A673 (cell line): Measurements from ENCODE around the gene TMOD3. TPM values are rescaled to one million over a fixed set of nuclear protein-coding genes. Genes with fewer than 3 reads are reported as not detected.
A peak's percentile ranks its signal among the peaks of the same experiment; 100 is the strongest.

Experiments
- BruUV-seq: library from RNA; stranded (reverse); fragments of 400-500 nt; replicated peaks from 2 replicates; lab custom pipeline; 2021; lab: Mats Ljungman, UMichigan
- CTCF ChIA-PET: fragments of 300-600 bp; sonication (Branson Sonifier 250); formaldehyde crosslinking; loops from one replicate; lab custom pipeline; 2022; ENCODE audit warnings: antibody characterized with exemption; lab: Charles Lee
- POLR2A ChIA-PET: fragments of 300-600 bp; sonication (Branson Sonifier 250); formaldehyde crosslinking; loops from one replicate; lab custom pipeline; 2022; ENCODE audit warnings: antibody characterized with exemption; ENCODE audit not compliant: low non-redundant PET; lab: Charles Lee
- DNase-seq: peaks from one replicate; pipeline ENCODE4 v3.0.0-alpha.2; 2015; ENCODE audit warnings: low spot score
- H3K27ac ChIP-seq: fragments of 200-600 bp; sonication (generic); 2 replicates; pipeline ENCODE4 v1.5.1; 2016; ENCODE audit warnings: mixed run types, low read depth, mild to moderate bottlenecking, mixed read lengths, antibody characterized with exemption, low read length; ENCODE audit not compliant: poor library complexity, severe bottlenecking
- H3K27me3 ChIP-seq: fragments of 200-600 bp; sonication (generic); replicated peaks from 2 replicates; pipeline ENCODE4 v1.6.1; 2017; ENCODE audit warnings: mixed run types, low read depth, mild to moderate bottlenecking, mixed read lengths, antibody characterized with exemption, low read length; ENCODE audit not compliant: insufficient read depth, poor library complexity
- H3K36me3 ChIP-seq: fragments of 200-600 bp; sonication (generic); 2 replicates; pipeline ENCODE4 v1.6.1; 2016; ENCODE audit warnings: mixed run types, mild to moderate bottlenecking, mixed read lengths, antibody characterized with exemption, low read length; ENCODE audit not compliant: insufficient read depth, poor library complexity, severe bottlenecking
- H3K4me1 ChIP-seq: fragments of 200-600 bp; sonication (generic); 2 replicates; pipeline ENCODE4 v1.6.1; 2017; ENCODE audit warnings: mixed run types, mild to moderate bottlenecking, mixed read lengths, antibody characterized with exemption, low read length; ENCODE audit not compliant: insufficient read depth, poor library complexity, severe bottlenecking
- H3K4me3 ChIP-seq: fragments of 200-600 bp; sonication (generic); 2 replicates; pipeline ENCODE4 v1.5.1; 2016; ENCODE audit warnings: low read depth, mixed run types, mild to moderate bottlenecking, mixed read lengths, low read length; ENCODE audit not compliant: poor library complexity, severe bottlenecking
- H3K9me3 ChIP-seq: fragments of 200-600 bp; sonication (generic); 2 replicates; pipeline ENCODE4 v1.6.1; 2016; ENCODE audit warnings: mixed run types, low read depth, mild to moderate bottlenecking, mixed read lengths, antibody characterized with exemption, low read length; ENCODE audit not compliant: poor library complexity, severe bottlenecking
- EZH2 ChIP-seq: fragments of 200-600 bp; sonication (generic); IDR thresholded peaks from 2 replicates; pipeline ENCODE4 v1.6.1; 2017; ENCODE audit warnings: borderline replicate concordance, low read depth, mild to moderate bottlenecking, mixed read lengths, antibody characterized with exemption, low read length; ENCODE audit not compliant: poor library complexity, severe bottlenecking
- intact Hi-C: fragments of 100-400 bp; cut with micrococcal nuclease; formaldehyde crosslinking; loops from one replicate; pipeline ENCODE4 v1.10.0; 2022; ENCODE audit not compliant: unreplicated experiment
- total RNA-seq: library from RNA; stranded (reverse); gene quantifications from 2 replicates; pipeline ENCODE4 v1.2.3, GENCODE V29; 2021
- TF ChIP-seq, protein P1 (sequence below): fragments of 300-800, 200-600 bp; sonication (generic); conservative IDR thresholded peaks from 2 replicates; pipeline ENCODE4 v1.5.1; 2017; ENCODE audit warnings: low read depth, mild to moderate bottlenecking, antibody characterized with exemption, low read length, moderate library complexity, mixed read lengths

Gene TMOD3
- total RNA-seq, 1 experiment from 2014 or later = 66.6 TPM

DNA sequence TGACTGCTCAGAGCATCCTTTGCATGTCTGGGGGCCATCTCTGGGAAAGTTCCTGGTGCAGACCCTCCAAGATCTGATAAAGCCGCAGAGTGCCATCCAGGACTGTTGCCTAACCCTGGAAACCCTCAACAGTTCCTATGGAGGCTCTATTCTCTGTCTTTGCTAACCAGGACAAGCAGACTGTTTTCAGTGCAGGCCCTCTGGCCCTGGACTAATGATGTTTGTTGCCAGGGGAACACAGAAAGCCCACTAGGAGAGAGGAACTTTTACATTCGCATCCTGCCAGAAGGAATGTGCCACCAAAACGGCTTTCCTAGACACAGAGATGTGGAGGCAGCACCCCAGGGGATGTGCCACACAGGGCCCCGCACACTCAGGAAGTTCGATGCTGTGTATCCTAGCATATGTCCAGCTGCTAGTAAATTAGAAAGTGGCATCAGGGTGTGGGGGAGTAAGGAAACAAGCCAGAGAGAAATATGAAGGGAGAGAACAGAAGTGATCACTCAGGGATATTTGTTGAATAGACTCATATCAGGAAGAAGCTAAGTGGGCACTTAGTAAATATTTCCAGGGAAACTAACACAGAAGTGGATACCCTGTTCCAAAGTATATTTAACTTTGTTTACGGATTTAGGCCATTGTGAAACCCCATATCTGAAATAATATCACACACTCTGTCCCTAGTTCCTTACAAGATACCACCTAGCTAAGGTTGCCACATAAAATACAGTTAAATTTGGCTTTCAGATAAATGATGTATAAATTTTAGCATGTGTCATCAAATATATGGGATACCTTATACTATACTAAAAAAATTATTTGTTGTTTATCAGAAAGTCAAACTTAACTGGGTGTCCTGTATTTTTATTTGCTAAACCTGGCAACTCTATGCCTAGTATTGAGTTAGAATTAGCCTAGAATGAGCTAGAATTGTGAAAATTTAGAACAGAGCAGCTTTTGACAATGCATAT, 29.9 kb upstream of the TMOD3 start:
- POLR2A ChIA-PET = no interaction called here
- CTCF ChIA-PET = no interaction called here

DNA sequence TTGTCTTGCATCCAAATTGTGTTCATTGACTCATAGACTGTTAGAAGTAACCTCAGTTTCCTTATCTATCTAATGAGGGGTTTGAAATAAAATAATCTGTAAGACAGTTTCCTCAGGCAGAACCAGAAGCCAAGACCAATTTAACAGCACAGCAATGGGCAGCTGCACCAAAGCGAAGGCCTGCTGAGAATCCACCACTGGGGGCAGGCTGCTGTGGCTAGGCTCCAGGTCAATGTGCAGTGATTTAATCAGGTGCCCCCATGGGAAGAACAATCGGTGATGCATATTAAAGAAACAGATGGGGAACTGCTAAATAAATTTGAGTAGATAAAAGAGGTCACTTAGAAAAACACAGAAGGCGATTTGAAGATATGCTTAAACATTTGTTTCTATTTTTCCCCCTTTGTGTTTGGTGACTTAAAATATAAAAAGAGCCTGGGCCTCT, 28.0 kb upstream of the TMOD3 start:
- H3K4me3 ChIP-seq = no peak overlapping the region
- ChIA-PET CTCF (interaction anchor here (0.8 kb wide), 1 partner anchor 325 kb away, joined by 10 read pairs; no protein-coding TSS in a partner anchor), POLR2A (no interaction called here)
- H3K27ac ChIP-seq = no peak overlapping the region
- DNase-seq = peak; percentile 43
- H3K9me3 ChIP-seq = no peaks in the 10 kb centered on the region
- H3K27me3 ChIP-seq = no peaks in the 10 kb centered on the region
- intact Hi-C loops = no loop called here
- no peaks in the 10 kb centered on the region for H3K36me3 ChIP-seq
- BruUV-seq = no TSS peak
- TF ChIP-seq EZH2 = no peak
- TF ChIP-seq, protein P1, sequence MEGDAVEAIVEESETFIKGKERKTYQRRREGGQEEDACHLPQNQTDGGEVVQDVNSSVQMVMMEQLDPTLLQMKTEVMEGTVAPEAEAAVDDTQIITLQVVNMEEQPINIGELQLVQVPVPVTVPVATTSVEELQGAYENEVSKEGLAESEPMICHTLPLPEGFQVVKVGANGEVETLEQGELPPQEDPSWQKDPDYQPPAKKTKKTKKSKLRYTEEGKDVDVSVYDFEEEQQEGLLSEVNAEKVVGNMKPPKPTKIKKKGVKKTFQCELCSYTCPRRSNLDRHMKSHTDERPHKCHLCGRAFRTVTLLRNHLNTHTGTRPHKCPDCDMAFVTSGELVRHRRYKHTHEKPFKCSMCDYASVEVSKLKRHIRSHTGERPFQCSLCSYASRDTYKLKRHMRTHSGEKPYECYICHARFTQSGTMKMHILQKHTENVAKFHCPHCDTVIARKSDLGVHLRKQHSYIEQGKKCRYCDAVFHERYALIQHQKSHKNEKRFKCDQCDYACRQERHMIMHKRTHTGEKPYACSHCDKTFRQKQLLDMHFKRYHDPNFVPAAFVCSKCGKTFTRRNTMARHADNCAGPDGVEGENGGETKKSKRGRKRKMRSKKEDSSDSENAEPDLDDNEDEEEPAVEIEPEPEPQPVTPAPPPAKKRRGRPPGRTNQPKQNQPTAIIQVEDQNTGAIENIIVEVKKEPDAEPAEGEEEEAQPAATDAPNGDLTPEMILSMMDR = peak; percentile 59
- no peaks in the 10 kb centered on the region for H3K4me1 ChIP-seq

More for the DNA sequence above, 29.9 kb upstream of the TMOD3 start:
- intact Hi-C loops = no loop called here
- no TSS peak for BruUV-seq
- H3K27me3 ChIP-seq = no peaks in the 10 kb centered on the region
- no peak overlapping the region for H3K4me3 ChIP-seq
- DNase-seq = no peak
- H3K36me3 ChIP-seq = no peaks in the 10 kb centered on the region
- no peak for TF ChIP-seq EZH2
- TF ChIP-seq, protein P1 = no peak
- H3K27ac ChIP-seq = no peak overlapping the region
- H3K9me3 ChIP-seq = no peaks in the 10 kb centered on the region
- H3K4me1 ChIP-seq = no peaks in the 10 kb centered on the region

DNA sequence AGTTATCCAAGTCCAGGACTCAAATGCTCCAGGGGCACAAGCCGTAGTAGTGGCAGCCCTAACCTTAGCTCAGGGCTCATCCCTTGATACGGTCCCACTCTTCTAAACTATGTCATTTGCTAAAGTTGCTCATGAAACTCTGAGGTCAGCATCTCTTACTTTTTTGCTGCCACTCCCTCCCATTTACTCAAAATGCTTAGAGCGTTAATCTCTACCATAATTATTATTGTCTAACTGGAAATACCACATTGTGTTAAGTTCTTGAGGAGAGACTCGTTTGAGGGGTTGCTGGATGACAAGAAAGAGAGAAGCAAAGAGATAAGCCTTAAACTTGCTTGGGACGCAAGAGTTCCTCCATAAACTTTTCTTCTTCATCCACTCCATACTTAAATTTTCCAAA, 26.9 kb upstream of the TMOD3 start:
- Histone ChIP-seq H3K9me3 (no peaks in the 10 kb centered on the region), H3K4me3 (no peak overlapping the region), H3K4me1 (no peaks in the 10 kb centered on the region), H3K27me3 (no peaks in the 10 kb centered on the region), H3K27ac (no peak overlapping the region), H3K36me3 (no peaks in the 10 kb centered on the region)
- no TSS peak for BruUV-seq
- intact Hi-C loops = no loop called here
- TF ChIP-seq, protein P1 = no peak
- no peak for TF ChIP-seq EZH2
- CTCF ChIA-PET = no interaction called here
- DNase-seq = no peak
- POLR2A ChIA-PET = interaction anchor here (0.8 kb wide), 1 partner anchor 20 kb away, joined by 3 read pairs; no protein-coding TSS in a partner anchor
